ENCODE data around the gene LRRN4CL. TPM values are rescaled to one million over a fixed set of nuclear protein-coding genes. Genes with fewer than 3 reads are reported as not detected.

Gene LRRN4CL
- total and polyA plus RNA-seq, 9 of the 15 experiments (the other 6 are each of a cell fraction or from before 2014, with no cell fraction given), result 0.03 to 0.11 (median 0.05) TPM; not detected in 4

DNA sequence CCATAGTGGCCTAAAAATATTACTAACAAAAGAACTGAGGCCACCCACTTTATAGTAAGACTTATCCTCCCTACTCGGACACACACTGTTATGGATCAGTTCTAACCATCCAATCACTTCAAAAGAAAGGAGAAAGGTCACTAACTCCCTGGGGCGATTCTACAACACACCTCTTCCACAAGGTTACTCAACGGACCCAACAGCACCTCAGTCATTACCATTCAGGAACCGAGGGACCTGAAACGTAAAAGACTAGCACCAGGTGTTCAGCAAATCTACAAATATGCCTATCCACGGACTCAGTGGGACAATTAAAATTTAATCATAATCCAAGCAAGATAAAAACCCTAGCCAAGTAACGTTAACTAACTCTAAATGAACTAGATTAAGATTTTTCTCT, 36.3 kb upstream of the LRRN4CL start:
- peaks cover 86% of the 10 kb centered on the region for H3K79me2 ChIP-seq (ENCODE audit: control insufficient read depth, insufficient read depth, low read length)
- BruUV-seq (replicated peaks), result TSS peak; percentile 43
- in situ Hi-C loops (cut with MboI), result no loop called here
- no peaks in the 10 kb centered on the region for H3K9me3 ChIP-seq (replicated peaks; ENCODE audit: control insufficient read depth, insufficient read depth, low read depth, low read length)
- peaks cover 60% of the 10 kb centered on the region for H3K36me3 ChIP-seq (ENCODE audit: control insufficient read depth, insufficient read depth, low read length)
- intact Hi-C loops (cut with micrococcal nuclease), result loop anchor here (2.0 to 10.0 kb wide), 6 partner anchors 19 to 137 kb away; partner anchors contain the start of genes BSCL2, GNG3, POLR2G and TMEM179B
- H3K27ac ChIP-seq (ENCODE audit: extremely low read depth, low read depth, low read length), result peak overlapping the region; percentile 99
- TF ChIP-seq KLF6 (CRISPR knock-in tag; IDR thresholded peaks at IDR 0.05; ENCODE audit: borderline replicate concordance) (no peak), RBM39 (optimal IDR thresholded peaks at IDR 0.05; ENCODE audit: low read depth, low read length) (no peak), ZNF165 (CRISPR knock-in tag; IDR thresholded peaks at IDR 0.05; ENCODE audit: borderline replicate concordance) (no peak)
- TF ChIP-seq, protein P1, sequence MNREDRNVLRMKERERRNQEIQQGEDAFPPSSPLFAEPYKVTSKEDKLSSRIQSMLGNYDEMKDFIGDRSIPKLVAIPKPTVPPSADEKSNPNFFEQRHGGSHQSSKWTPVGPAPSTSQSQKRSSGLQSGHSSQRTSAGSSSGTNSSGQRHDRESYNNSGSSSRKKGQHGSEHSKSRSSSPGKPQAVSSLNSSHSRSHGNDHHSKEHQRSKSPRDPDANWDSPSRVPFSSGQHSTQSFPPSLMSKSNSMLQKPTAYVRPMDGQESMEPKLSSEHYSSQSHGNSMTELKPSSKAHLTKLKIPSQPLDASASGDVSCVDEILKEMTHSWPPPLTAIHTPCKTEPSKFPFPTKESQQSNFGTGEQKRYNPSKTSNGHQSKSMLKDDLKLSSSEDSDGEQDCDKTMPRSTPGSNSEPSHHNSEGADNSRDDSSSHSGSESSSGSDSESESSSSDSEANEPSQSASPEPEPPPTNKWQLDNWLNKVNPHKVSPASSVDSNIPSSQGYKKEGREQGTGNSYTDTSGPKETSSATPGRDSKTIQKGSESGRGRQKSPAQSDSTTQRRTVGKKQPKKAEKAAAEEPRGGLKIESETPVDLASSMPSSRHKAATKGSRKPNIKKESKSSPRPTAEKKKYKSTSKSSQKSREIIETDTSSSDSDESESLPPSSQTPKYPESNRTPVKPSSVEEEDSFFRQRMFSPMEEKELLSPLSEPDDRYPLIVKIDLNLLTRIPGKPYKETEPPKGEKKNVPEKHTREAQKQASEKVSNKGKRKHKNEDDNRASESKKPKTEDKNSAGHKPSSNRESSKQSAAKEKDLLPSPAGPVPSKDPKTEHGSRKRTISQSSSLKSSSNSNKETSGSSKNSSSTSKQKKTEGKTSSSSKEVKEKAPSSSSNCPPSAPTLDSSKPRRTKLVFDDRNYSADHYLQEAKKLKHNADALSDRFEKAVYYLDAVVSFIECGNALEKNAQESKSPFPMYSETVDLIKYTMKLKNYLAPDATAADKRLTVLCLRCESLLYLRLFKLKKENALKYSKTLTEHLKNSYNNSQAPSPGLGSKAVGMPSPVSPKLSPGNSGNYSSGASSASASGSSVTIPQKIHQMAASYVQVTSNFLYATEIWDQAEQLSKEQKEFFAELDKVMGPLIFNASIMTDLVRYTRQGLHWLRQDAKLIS (CRISPR knock-in tag; IDR thresholded peaks at IDR 0.05), result 0 out of 2 replicates have a peak, but pooled peaks have one; percentile 13
- TF ChIP-seq, protein P2, sequence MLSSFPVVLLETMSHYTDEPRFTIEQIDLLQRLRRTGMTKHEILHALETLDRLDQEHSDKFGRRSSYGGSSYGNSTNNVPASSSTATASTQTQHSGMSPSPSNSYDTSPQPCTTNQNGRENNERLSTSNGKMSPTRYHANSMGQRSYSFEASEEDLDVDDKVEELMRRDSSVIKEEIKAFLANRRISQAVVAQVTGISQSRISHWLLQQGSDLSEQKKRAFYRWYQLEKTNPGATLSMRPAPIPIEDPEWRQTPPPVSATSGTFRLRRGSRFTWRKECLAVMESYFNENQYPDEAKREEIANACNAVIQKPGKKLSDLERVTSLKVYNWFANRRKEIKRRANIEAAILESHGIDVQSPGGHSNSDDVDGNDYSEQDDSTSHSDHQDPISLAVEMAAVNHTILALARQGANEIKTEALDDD (IDR thresholded peaks at IDR 0.05), result peak; percentile 78
- no peaks in the 10 kb centered on the region for H3K27me3 ChIP-seq (ENCODE audit: control insufficient read depth in 2 of 2, insufficient read depth in 2 of 2, low read length in 2 of 2)
- peaks cover 6% of the 10 kb centered on the region; the same call in 1 of the 2 replicates for H4K20me1 ChIP-seq (replicated peaks; ENCODE audit: control insufficient read depth, insufficient read depth, low read length)
- peak overlapping the region; percentile 100 for H3K4me2 ChIP-seq (ENCODE audit: insufficient read depth, low read length)
- FAIRE-seq (no peak), DNase-seq (ENCODE audit: extremely low read depth in 1 of 4, low spot score in 3 of 4) (peak in 1 of 4 experiments; percentile 32), ATAC-seq (no peak)
- H2AFZ ChIP-seq (ENCODE audit: low read depth, low read length), result no peak overlapping the region
- WGBS (ENCODE audit: insufficient coverage, low coverage, missing lambda C conversion rate), result 0% methylated on average over 7 of the region's 7 CpGs
- peak overlapping the region; percentile 90 for H3K4me3 ChIP-seq
- POLR2A ChIA-PET, result interaction anchor here (0.8 to 4.5 kb wide), 9 partner anchors 8 to 134 kb away, joined by 3 to 31 read pairs (median 4); partner anchors contain the start of genes BSCL2, GANAB, GNG3 and LBHD1
- peaks cover 13 to 19% of the 10 kb centered on the region in 2 experiments; a peak in 4 of 5 replicates for H3K4me1 ChIP-seq (replicated peaks in 1 of 2; ENCODE audit: control insufficient read depth in 2 of 2, insufficient read depth in 2 of 2, low read length in 2 of 2)
- CTCF ChIA-PET (ENCODE audit: low intra/inter-chr PET ratio), result interaction anchor here (0.6 kb wide), 1 partner anchor 80 kb away, joined by 5 read pairs; the partner anchor contains the start of gene NXF1
- peak overlapping the region; percentile 98 to 100 for H3K9ac ChIP-seq (ENCODE audit: insufficient read depth in 1 of 2, low read depth in 2 of 2, low read length in 2 of 2)
- H3K9me1 ChIP-seq (ENCODE audit: control insufficient read depth, insufficient read depth, low read length), result no peaks in the 10 kb centered on the region

All from K562 (cell line).